Mesenchymal stem cell (in vitro differentiated cells and primary cell): Measurements from ENCODE around the gene TBC1D10A.

Experiments
- DNase-seq: peaks from one replicate; pipeline ENCODE4 v3.0.0-alpha.2; 2013
- H2AFZ ChIP-seq: one replicate; pipeline ENCODE4 v1.6.1; 2013; ENCODE audit warnings: low read depth, mild to moderate bottlenecking, control low read depth, inconsistent platforms, low read length, moderate library complexity
- H2AK5ac ChIP-seq: 2 replicates; pipeline ENCODE4 v1.6.1; 2013; ENCODE audit warnings: low read length, moderate library complexity, mild to moderate bottlenecking, inconsistent platforms; ENCODE audit not compliant: severe bottlenecking
- H2BK120ac ChIP-seq: one replicate; pipeline ENCODE4 v1.6.1; 2013; ENCODE audit warnings: low read depth, mild to moderate bottlenecking, inconsistent platforms, low read length, moderate library complexity
- H2BK12ac ChIP-seq, 2 experiments: one replicate each; pipeline ENCODE4 v1.6.1; 2013; ENCODE audit warnings: inconsistent platforms in 2 of 2, low read length in 2 of 2, mild to moderate bottlenecking in 2 of 2, moderate library complexity in 2 of 2, control low read depth in 1 of 2
- H2BK15ac ChIP-seq: one replicate; pipeline ENCODE4 v1.6.1; 2013; ENCODE audit warnings: mild to moderate bottlenecking, low read depth, inconsistent platforms; ENCODE audit not compliant: poor library complexity, severe bottlenecking
- H2BK5ac ChIP-seq: 2 replicates; pipeline ENCODE4 v1.6.1; 2013; ENCODE audit warnings: low read depth, mild to moderate bottlenecking, low read length, control low read depth, inconsistent platforms; ENCODE audit not compliant: poor library complexity, severe bottlenecking
- H3K14ac ChIP-seq, 2 experiments: one replicate each; pipeline ENCODE4 v1.6.1; 2013; ENCODE audit warnings: inconsistent platforms in 2 of 2, low read length in 2 of 2, control low read depth in 1 of 2, mild to moderate bottlenecking in 1 of 2, moderate library complexity in 1 of 2
- H3K18ac ChIP-seq, 2 experiments: one replicate each; pipeline ENCODE4 v1.6.1; 2013; ENCODE audit warnings: inconsistent platforms in 2 of 2, low read length in 2 of 2, control low read depth in 1 of 2, low read depth in 1 of 2, mild to moderate bottlenecking in 1 of 2
- H3K23ac ChIP-seq, 2 experiments: one replicate each; pipeline ENCODE4 v1.6.1; 2013; ENCODE audit warnings: inconsistent platforms in 2 of 2, low read length in 2 of 2, mild to moderate bottlenecking in 2 of 2, moderate library complexity in 2 of 2, control low read depth in 1 of 2
- H3K27ac ChIP-seq: 2 replicates; pipeline ENCODE4 v1.5.1; 2013; ENCODE audit warnings: mild to moderate bottlenecking, moderate library complexity, low read length, control low read depth, inconsistent platforms; ENCODE audit not compliant: poor library complexity, severe bottlenecking
- H3K27me3 ChIP-seq, 2 experiments: 2 replicates each; pipeline versions ENCODE4 v1.6.1 to v1.7.0; 2013; ENCODE audit warnings: low read length in 2 of 2, mild to moderate bottlenecking in 2 of 2, moderate library complexity in 2 of 2, control low read depth in 1 of 2, inconsistent platforms in 1 of 2; ENCODE audit not compliant: control insufficient read depth in 1 of 2, insufficient read depth in 1 of 2
- H3K36me3 ChIP-seq, 2 experiments: 2 replicates each; pipeline versions ENCODE4 v1.6.1 to v1.7.0; 2013; ENCODE audit warnings: low read length in 2 of 2, control low read depth in 1 of 2, inconsistent platforms in 1 of 2, low read depth in 1 of 2, mild to moderate bottlenecking in 1 of 2; ENCODE audit not compliant: insufficient read depth in 2 of 2, control insufficient read depth in 1 of 2
- H3K4ac ChIP-seq, 2 experiments: one replicate each; pipeline ENCODE4 v1.6.1; 2013; ENCODE audit warnings: inconsistent platforms in 2 of 2, low read length in 2 of 2, mild to moderate bottlenecking in 2 of 2, moderate library complexity in 2 of 2, control low read depth in 1 of 2, low read depth in 1 of 2
- H3K4me1 ChIP-seq: 2 replicates; pipeline ENCODE4 v1.6.1; 2013; ENCODE audit warnings: low read depth, low read length, control low read depth; ENCODE audit not compliant: control insufficient read depth, insufficient read depth
- H3K4me2 ChIP-seq: 2 replicates; pipeline ENCODE4 v1.6.1; 2013; ENCODE audit warnings: low read length, mild to moderate bottlenecking, inconsistent platforms; ENCODE audit not compliant: poor library complexity, severe bottlenecking
- H3K4me3 ChIP-seq, 2 experiments: 2 replicates each; pipeline versions ENCODE4 v1.5.1 to v1.7.0; 2013; ENCODE audit warnings: low read length in 2 of 2, mild to moderate bottlenecking in 2 of 2, control low read depth in 1 of 2, low read depth in 1 of 2; ENCODE audit not compliant: insufficient read depth in 1 of 2
- H3K79me1 ChIP-seq: replicated peaks from 2 replicates; pipeline ENCODE4 v1.6.1; 2013; ENCODE audit warnings: mild to moderate bottlenecking, control low read depth, low read length, inconsistent platforms; ENCODE audit not compliant: poor library complexity, severe bottlenecking
- H3K9ac ChIP-seq: 2 replicates; pipeline ENCODE4 v1.7.0; 2013; ENCODE audit warnings: mild to moderate bottlenecking, low read length, moderate library complexity
- H3K9me3 ChIP-seq: 2 replicates; pipeline ENCODE4 v1.7.0; 2013; ENCODE audit warnings: mild to moderate bottlenecking, low read length; ENCODE audit not compliant: control insufficient read depth
- H4K8ac ChIP-seq: one replicate; pipeline ENCODE4 v1.6.1; 2013; ENCODE audit warnings: inconsistent platforms, mild to moderate bottlenecking, low read length, moderate library complexity
- H4K91ac ChIP-seq: one replicate; pipeline ENCODE4 v1.6.1; 2013; ENCODE audit warnings: mild to moderate bottlenecking, low read length, inconsistent platforms
- WGBS: methylation state at CpG from one replicate; pipeline ENCODE4 v1.1.7; 2013; ENCODE audit warnings: mixed read lengths; 5-methylcytosine and 5-hydroxymethylcytosine counted together

The TBC1D10A gene

GRCh38 chr22:30286813-30287647 lies 39.7 kb downstream of the TBC1D10A start:
- Histone ChIP-seq H3K4me2 (no peak overlapping the region), H3K4me1 (peaks cover 47% of the 10 kb centered on the region), H4K8ac (no peak overlapping the region), H4K91ac (no peak overlapping the region), H3K36me3 (peaks cover 25 to 64% of the 10 kb centered on the region in 2 experiments), H3K27ac (no peak overlapping the region), H2BK5ac (no peak overlapping the region), H2BK15ac (no peak overlapping the region), H3K4me3 (no peak overlapping the region), H3K18ac (no peak overlapping the region), H3K14ac (no peak overlapping the region), H2BK120ac (no peak overlapping the region), H3K4ac (no peak overlapping the region), H2BK12ac (no peak overlapping the region), H3K9me3 (no peaks in the 10 kb centered on the region), H2AK5ac (no peak overlapping the region), H3K27me3 (no peaks in the 10 kb centered on the region), H3K23ac (no peak overlapping the region), H3K9ac (no peak overlapping the region), H2AFZ (no peak overlapping the region), H3K79me1 (peaks cover 12% of the 10 kb centered on the region)
- 67% methylated on average over 31 of the region's 31 CpGs for WGBS
- peak; percentile 55 for DNase-seq

- H2BK15ac ChIP-seq, result no peak overlapping the region
- H2AK5ac ChIP-seq, result peak overlapping the region; percentile 56
- no peak for DNase-seq
- no peak overlapping the region for H3K18ac ChIP-seq
- no peak overlapping the region for H2BK5ac ChIP-seq
- H3K4me3 ChIP-seq, result no peak overlapping the region
- H3K9ac ChIP-seq, result no peak overlapping the region
- no peak overlapping the region for H4K91ac ChIP-seq
- WGBS, result 92% methylated on average over 5 of the region's 5 CpGs
- H2BK12ac ChIP-seq, result no peak overlapping the region
- H3K36me3 ChIP-seq, result peaks cover 20 to 59% of the 10 kb centered on the region in 2 experiments
- H3K79me1 ChIP-seq, result peaks cover 12% of the 10 kb centered on the region
- no peak overlapping the region for H3K4ac ChIP-seq
- no peak overlapping the region for H3K14ac ChIP-seq
- H3K4me1 ChIP-seq, result peaks cover 42% of the 10 kb centered on the region
- H3K4me2 ChIP-seq, result no peak overlapping the region
- no peaks in the 10 kb centered on the region for H3K9me3 ChIP-seq
- no peak overlapping the region for H3K27ac ChIP-seq
- no peak overlapping the region for H2BK120ac ChIP-seq
- H2AFZ ChIP-seq, result no peak overlapping the region
- H3K23ac ChIP-seq, result no peak overlapping the region
- H3K27me3 ChIP-seq, result no peaks in the 10 kb centered on the region
- no peak overlapping the region for H4K8ac ChIP-seq
Observed at GRCh38 chr22:30286331-30286730, 40.4 kb downstream of the TBC1D10A start.

- Histone ChIP-seq H3K4me2 (no peak overlapping the region), H3K9ac (no peak overlapping the region), H3K9me3 (no peaks in the 10 kb centered on the region), H3K18ac (no peak overlapping the region), H2BK5ac (no peak overlapping the region), H2BK15ac (no peak overlapping the region), H3K27me3 (no peaks in the 10 kb centered on the region), H3K14ac (no peak overlapping the region), H4K8ac (no peak overlapping the region), H3K23ac (no peak overlapping the region), H3K4me1 (peaks cover 37% of the 10 kb centered on the region), H3K4me3 (no peak overlapping the region), H2BK12ac (no peak overlapping the region), H3K36me3 (peaks cover 20 to 56% of the 10 kb centered on the region in 2 experiments), H3K79me1 (peaks cover 12% of the 10 kb centered on the region), H2BK120ac (no peak overlapping the region), H2AK5ac (no peak overlapping the region), H2AFZ (no peak overlapping the region), H4K91ac (no peak overlapping the region), H3K27ac (no peak overlapping the region), H3K4ac (no peak overlapping the region)
- no peak for DNase-seq
- whole genome bisulfite sequencing, result 99% methylated on average over 6 of the region's 8 CpGs
Observed at GRCh38 chr22:30285846-30286200, 40.9 kb downstream of the TBC1D10A start.

- no peak overlapping the region for H2BK12ac ChIP-seq
- H3K4me3 ChIP-seq, result peak overlapping the region in 1 of 2 experiments; percentile 24
- no peaks in the 10 kb centered on the region for H3K27me3 ChIP-seq
- peaks cover 12% of the 10 kb centered on the region for H3K79me1 ChIP-seq
- 89% methylated on average over 19 of the region's 27 CpGs for WGBS
- no peak overlapping the region for H4K8ac ChIP-seq
- H3K23ac ChIP-seq, result no peak overlapping the region
- peaks cover 32% of the 10 kb centered on the region for H3K4me1 ChIP-seq
- H2AK5ac ChIP-seq, result no peak overlapping the region
- H3K4ac ChIP-seq, result no peak overlapping the region
- no peaks in the 10 kb centered on the region for H3K9me3 ChIP-seq
- H3K9ac ChIP-seq, result no peak overlapping the region
- H2AFZ ChIP-seq, result no peak overlapping the region
- no peak overlapping the region for H3K14ac ChIP-seq
- H3K18ac ChIP-seq, result no peak overlapping the region
- H4K91ac ChIP-seq, result no peak overlapping the region
- no peak for DNase-seq
- H3K36me3 ChIP-seq, result peaks cover 20 to 55% of the 10 kb centered on the region in 2 experiments
- no peak overlapping the region for H2BK5ac ChIP-seq
- no peak overlapping the region for H2BK15ac ChIP-seq
- H3K27ac ChIP-seq, result no peak overlapping the region
- H3K4me2 ChIP-seq, result no peak overlapping the region
- no peak overlapping the region for H2BK120ac ChIP-seq
Observed at GRCh38 chr22:30285176-30285845, 41.4 kb downstream of the TBC1D10A start.
